ENCODE data around the gene AMDHD1. TPM values are rescaled to one million over a fixed set of nuclear protein-coding genes. Genes with fewer than 3 reads are reported as not detected.

AMDHD1 gene
- total RNA-seq, 1 donor from 2014 or later = 0.42 TPM

GRCh38 chr12:95999484-95999883 lies 56.4 kb downstream of the AMDHD1 start:
- Mint-ChIP-seq H3K36me3 (ENCODE audit: low read depth) (peaks cover 14% of the 10 kb centered on the region), H3K27ac (ENCODE audit: unreplicated experiment) (no peak overlapping the region)

GRCh38 chr12:96000858-96001257 lies 57.7 kb downstream of the AMDHD1 start:
- DNase-seq (ENCODE audit: low spot score) = no peak
- H3K9me3 Mint-ChIP-seq (ENCODE audit: low read depth) = no peaks in the 10 kb centered on the region
- peaks cover 25% of the 10 kb centered on the region for H3K36me3 Mint-ChIP-seq (ENCODE audit: low read depth)
- no peak for TF ChIP-seq CTCF (IDR thresholded peaks at IDR 0.05)
- H3K27ac Mint-ChIP-seq (ENCODE audit: unreplicated experiment) = no peak overlapping the region
- H3K4me3 Mint-ChIP-seq (ENCODE audit: unreplicated experiment) = no peak overlapping the region
- peaks cover 7% of the 10 kb centered on the region for H3K4me1 Mint-ChIP-seq (ENCODE audit: low read depth)
- no peaks in the 10 kb centered on the region for H3K27me3 Mint-ChIP-seq (ENCODE audit: low read depth)

More at GRCh38 chr12:95999484-95999883, 56.4 kb downstream of the AMDHD1 start:
- Mint-ChIP-seq H3K9me3 (ENCODE audit: low read depth) (no peaks in the 10 kb centered on the region), H3K4me1 (ENCODE audit: low read depth) (peaks cover 7% of the 10 kb centered on the region), H3K4me3 (ENCODE audit: unreplicated experiment) (no peak overlapping the region), H3K27me3 (ENCODE audit: low read depth) (no peaks in the 10 kb centered on the region)
- no peak for DNase-seq (ENCODE audit: low spot score)
- no peak for TF ChIP-seq CTCF (IDR thresholded peaks at IDR 0.05)

GRCh38 chr12:96006727-96007126 lies 63.6 kb downstream of the AMDHD1 start:
- DNase-seq (ENCODE audit: low spot score) = no peak
- no peaks in the 10 kb centered on the region for H3K27me3 Mint-ChIP-seq (ENCODE audit: low read depth)
- H3K4me3 Mint-ChIP-seq (ENCODE audit: unreplicated experiment) = no peak overlapping the region
- H3K4me1 Mint-ChIP-seq (ENCODE audit: low read depth) = no peaks in the 10 kb centered on the region
- H3K36me3 Mint-ChIP-seq (ENCODE audit: low read depth) = peaks cover 38% of the 10 kb centered on the region
- no peaks in the 10 kb centered on the region for H3K9me3 Mint-ChIP-seq (ENCODE audit: low read depth)
- no peak for TF ChIP-seq CTCF (IDR thresholded peaks at IDR 0.05)
- H3K27ac Mint-ChIP-seq (ENCODE audit: unreplicated experiment) = no peak overlapping the region

GRCh38 chr12:96007729-96008128 lies 64.6 kb downstream of the AMDHD1 start:
- Mint-ChIP-seq H3K27me3 (ENCODE audit: low read depth) (no peaks in the 10 kb centered on the region), H3K36me3 (ENCODE audit: low read depth) (peaks cover 42% of the 10 kb centered on the region)
- no peak for TF ChIP-seq CTCF (IDR thresholded peaks at IDR 0.05)

GRCh38 chr12:96014943-96015599 lies 71.9 kb downstream of the AMDHD1 start:
- no peaks in the 10 kb centered on the region for H3K27me3 Mint-ChIP-seq (ENCODE audit: low read depth)
- no peak for DNase-seq (ENCODE audit: low spot score)
- H3K9me3 Mint-ChIP-seq (ENCODE audit: low read depth) = no peaks in the 10 kb centered on the region
- TF ChIP-seq CTCF (IDR thresholded peaks at IDR 0.05) = no peak
- no peak overlapping the region for H3K4me3 Mint-ChIP-seq (ENCODE audit: unreplicated experiment)
- H3K4me1 Mint-ChIP-seq (ENCODE audit: low read depth) = peaks cover 10% of the 10 kb centered on the region
- peaks cover 29% of the 10 kb centered on the region for H3K36me3 Mint-ChIP-seq (ENCODE audit: low read depth)
- H3K27ac Mint-ChIP-seq (ENCODE audit: unreplicated experiment) = no peak overlapping the region

More at GRCh38 chr12:96007729-96008128, 64.6 kb downstream of the AMDHD1 start:
- Mint-ChIP-seq H3K27ac (ENCODE audit: unreplicated experiment) (no peak overlapping the region), H3K9me3 (ENCODE audit: low read depth) (no peaks in the 10 kb centered on the region), H3K4me1 (ENCODE audit: low read depth) (no peaks in the 10 kb centered on the region), H3K4me3 (ENCODE audit: unreplicated experiment) (no peak overlapping the region)
- no peak for DNase-seq (ENCODE audit: low spot score)

Measured in chondrocyte (in vitro differentiated cells).